Neural cell (in vitro differentiated cells): Measurements from ENCODE around the gene MEAK7. TPM values are rescaled to one million over a fixed set of nuclear protein-coding genes. Genes with fewer than 3 reads are reported as not detected.

Experiments used
- H2AFZ ChIP-seq: fragments of 200-600, 300-800 bp; sonication (generic), shearing (Covaris generic); 2 replicates; pipeline ENCODE4 v1.6.0; 2014; ENCODE audit warnings: low read depth, mild to moderate bottlenecking, antibody characterized with exemption, low read length, moderate library complexity
- H3F3A ChIP-seq: fragments of 200-600 bp; shearing (Covaris generic); 2 replicates; pipeline ENCODE4 v1.6.1; 2016; ENCODE audit warnings: mild to moderate bottlenecking, moderate library complexity, mixed read lengths, antibody characterized with exemption, low read length; ENCODE audit not compliant: insufficient read depth, poor library complexity, severe bottlenecking
- H3K27ac ChIP-seq: fragments of 200-600, 300-800 bp; sonication (generic), shearing (Covaris generic); 2 replicates; pipeline ENCODE4 v1.5.1; 2014; ENCODE audit warnings: mild to moderate bottlenecking, low read length, moderate library complexity
- H3K27me3 ChIP-seq: fragments of 300-800, 200-600 bp; sonication (generic), shearing (Covaris generic); 2 replicates; pipeline ENCODE4 v1.6.0; 2014; ENCODE audit warnings: mild to moderate bottlenecking, low read depth, low read length, moderate library complexity; ENCODE audit not compliant: insufficient read depth
- H3K36me3 ChIP-seq: fragments of 300-800, 200-600 bp; sonication (generic), shearing (Covaris generic); 2 replicates; pipeline ENCODE4 v1.5.1; 2014; ENCODE audit warnings: mild to moderate bottlenecking, antibody characterized with exemption, low read length, moderate library complexity; ENCODE audit not compliant: insufficient read depth
- H3K4me2 ChIP-seq: fragments of 300-800, 200-600 bp; sonication (generic), shearing (Covaris generic); 2 replicates; pipeline ENCODE4 v1.6.0; 2014; ENCODE audit warnings: mild to moderate bottlenecking, low read length
- H3K4me3 ChIP-seq: fragments of 300-800, 200-600 bp; sonication (generic), shearing (Covaris generic); 2 replicates; pipeline ENCODE4 v1.5.1; 2014; ENCODE audit warnings: mild to moderate bottlenecking, low read length, moderate library complexity
- H3K79me2 ChIP-seq: fragments of 200-600 bp; shearing (Covaris generic); replicated peaks from 2 replicates; pipeline ENCODE4 v1.6.0; 2014; ENCODE audit warnings: mild to moderate bottlenecking, low read length, moderate library complexity; ENCODE audit not compliant: insufficient read depth
- H3K9ac ChIP-seq: fragments of 300-800, 200-600 bp; sonication (generic), shearing (Covaris generic); 2 replicates; pipeline ENCODE4 v1.6.1; 2016; ENCODE audit warnings: mild to moderate bottlenecking, low read length, mixed read lengths
- H3K9me2 ChIP-seq: fragments of 200-600 bp; shearing (Covaris generic); 2 replicates; pipeline ENCODE4 v1.6.1; 2016; ENCODE audit warnings: mild to moderate bottlenecking, low read length, mixed read lengths; ENCODE audit not compliant: insufficient read depth
- H3K9me3 ChIP-seq: fragments of 200-600, 300-800 bp; sonication (generic), shearing (Covaris generic); 2 replicates; pipeline ENCODE4 v1.6.1; 2016; ENCODE audit warnings: mild to moderate bottlenecking, mixed run types, low read length, moderate library complexity, mixed read lengths
- H4K20me1 ChIP-seq: fragments of 200-600 bp; shearing (Covaris generic); 2 replicates; pipeline ENCODE4 v1.6.1; 2016; ENCODE audit warnings: mild to moderate bottlenecking, mixed run types; ENCODE audit not compliant: insufficient read depth
- EP300 ChIP-seq: fragments of 450-650 bp; conservative IDR thresholded peaks from 2 replicates; pipeline ENCODE4 v1.6.1; 2014; ENCODE audit warnings: antibody characterized with exemption, mild to moderate bottlenecking, moderate library complexity; ENCODE audit not compliant: poor library complexity, severe bottlenecking
- EZH2 ChIP-seq: fragments of 200-600, 300-800 bp; shearing (Covaris generic), sonication (generic); IDR thresholded peaks from 2 replicates; pipeline ENCODE4 v1.6.1; 2014; ENCODE audit warnings: antibody characterized with exemption, low read length, borderline replicate concordance, mild to moderate bottlenecking; ENCODE audit not compliant: insufficient read depth, poor library complexity, severe bottlenecking
- MXI1 ChIP-seq: fragments of 450-650 bp; conservative IDR thresholded peaks from 2 replicates; pipeline ENCODE4 v1.6.1; 2014; ENCODE audit warnings: antibody characterized with exemption, mild to moderate bottlenecking; ENCODE audit not compliant: poor library complexity, severe bottlenecking
- POLR2AphosphoS5 ChIP-seq: IDR thresholded peaks from 2 replicates; pipeline ENCODE4 v1.6.1; 2012
- RAD21 ChIP-seq: fragments of 450-650 bp; conservative IDR thresholded peaks from 2 replicates; pipeline ENCODE4 v1.6.1; 2014; ENCODE audit warnings: antibody characterized with exemption, mild to moderate bottlenecking, moderate library complexity
- REST ChIP-seq: IDR thresholded peaks from 2 replicates; pipeline ENCODE4 v1.6.1; 2012; ENCODE audit warnings: borderline replicate concordance
- SMC3 ChIP-seq: fragments of 450-650 bp; conservative IDR thresholded peaks from 2 replicates; pipeline ENCODE4 v1.6.1; 2014; ENCODE audit warnings: antibody characterized with exemption, mild to moderate bottlenecking, moderate library complexity; ENCODE audit not compliant: poor library complexity
- TAF1 ChIP-seq: IDR thresholded peaks from 2 replicates; pipeline ENCODE4 v1.6.1; 2012; ENCODE audit warnings: low read depth
- polyA plus RNA-seq: library from polyadenylated mRNA; depleted of rRNA; stranded (reverse); fragments of >200 nt; gene quantifications from 2 replicates; pipeline ENCODE4 v1.2.3, GENCODE V29; 2014
- TF ChIP-seq, protein P1 (sequence below): fragments of 450-650 bp; IDR thresholded peaks from 2 replicates; pipeline ENCODE4 v1.5.1; 2014; ENCODE audit warnings: antibody characterized with exemption, mild to moderate bottlenecking, moderate library complexity; ENCODE audit not compliant: poor library complexity, severe bottlenecking

Gene MEAK7
- polyA plus RNA-seq, 1 donor from 2014 or later = 12.4 TPM

- Histone ChIP-seq H3K27ac (no peak overlapping the region), H3K4me2 (no peak overlapping the region), H3K9me3 (peaks cover 4% of the 10 kb centered on the region), H2AFZ (no peak overlapping the region), H3K79me2 (no peaks in the 10 kb centered on the region), H3K9ac (no peak overlapping the region), H3F3A (no peaks in the 10 kb centered on the region), H3K27me3 (no peaks in the 10 kb centered on the region), H3K9me2 (no peaks in the 10 kb centered on the region), H4K20me1 (no peaks in the 10 kb centered on the region), H3K36me3 (peaks cover 23% of the 10 kb centered on the region), H3K4me3 (no peak overlapping the region)
- TF ChIP-seq EZH2 (no peak), REST (no peak), EP300 (no peak), RAD21 (no peak), MXI1 (no peak), TAF1 (no peak), POLR2AphosphoS5 (no peak), SMC3 (no peak)
- TF ChIP-seq, protein P1, sequence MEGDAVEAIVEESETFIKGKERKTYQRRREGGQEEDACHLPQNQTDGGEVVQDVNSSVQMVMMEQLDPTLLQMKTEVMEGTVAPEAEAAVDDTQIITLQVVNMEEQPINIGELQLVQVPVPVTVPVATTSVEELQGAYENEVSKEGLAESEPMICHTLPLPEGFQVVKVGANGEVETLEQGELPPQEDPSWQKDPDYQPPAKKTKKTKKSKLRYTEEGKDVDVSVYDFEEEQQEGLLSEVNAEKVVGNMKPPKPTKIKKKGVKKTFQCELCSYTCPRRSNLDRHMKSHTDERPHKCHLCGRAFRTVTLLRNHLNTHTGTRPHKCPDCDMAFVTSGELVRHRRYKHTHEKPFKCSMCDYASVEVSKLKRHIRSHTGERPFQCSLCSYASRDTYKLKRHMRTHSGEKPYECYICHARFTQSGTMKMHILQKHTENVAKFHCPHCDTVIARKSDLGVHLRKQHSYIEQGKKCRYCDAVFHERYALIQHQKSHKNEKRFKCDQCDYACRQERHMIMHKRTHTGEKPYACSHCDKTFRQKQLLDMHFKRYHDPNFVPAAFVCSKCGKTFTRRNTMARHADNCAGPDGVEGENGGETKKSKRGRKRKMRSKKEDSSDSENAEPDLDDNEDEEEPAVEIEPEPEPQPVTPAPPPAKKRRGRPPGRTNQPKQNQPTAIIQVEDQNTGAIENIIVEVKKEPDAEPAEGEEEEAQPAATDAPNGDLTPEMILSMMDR = no peak
Observed at GRCh38 chr16:84495506-84495905, 9.0 kb downstream of the MEAK7 start.

- H3K9me2 ChIP-seq = no peaks in the 10 kb centered on the region
- peaks cover 4% of the 10 kb centered on the region for H3K9me3 ChIP-seq
- no peaks in the 10 kb centered on the region for H3F3A ChIP-seq
- no peak overlapping the region for H3K4me3 ChIP-seq
- no peak overlapping the region for H3K4me2 ChIP-seq
- no peak overlapping the region for H3K9ac ChIP-seq
- no peaks in the 10 kb centered on the region for H3K27me3 ChIP-seq
- no peak overlapping the region for H2AFZ ChIP-seq
- peaks cover 12% of the 10 kb centered on the region for H3K36me3 ChIP-seq
- TF ChIP-seq SMC3 (no peak), MXI1 (no peak), RAD21 (no peak), POLR2AphosphoS5 (no peak), TAF1 (no peak), REST (no peak), EZH2 (no peak), EP300 (no peak)
- TF ChIP-seq, protein P1 = no peak
- no peaks in the 10 kb centered on the region for H3K79me2 ChIP-seq
- no peak overlapping the region for H3K27ac ChIP-seq
- no peaks in the 10 kb centered on the region for H4K20me1 ChIP-seq
Observed at GRCh38 chr16:84489131-84489530, 15.3 kb downstream of the MEAK7 start.
